Gastrocnemius medialis (tissue), 4 donors: ENCODE measurements around the gene TEX48.

ENCODE experiments used
- CTCF ChIP-seq, 5 experiments: fragments of 450-650 bp in 3 of 5; fragments of 200-600 bp in 2 of 5; sonication (generic) in 2 of 5; IDR thresholded peaks in 4 of 5; conservative IDR thresholded peaks in 1 of 5; 1 replicate in 4 of 5; 2 replicates in 1 of 5; pipeline ENCODE4 v1.5.1; 2016 to 2019; ENCODE audit warnings: antibody characterized with exemption in 5 of 5, mild to moderate bottlenecking in 3 of 5, moderate library complexity in 3 of 5
- POLR2A ChIP-seq, 2 donors: fragments of 450-650 bp; IDR thresholded peaks; one replicate each; pipeline ENCODE4 v1.6.1; 2017; ENCODE audit warnings: antibody characterized with exemption in 2 of 2, mild to moderate bottlenecking in 2 of 2, moderate library complexity in 2 of 2

- TF ChIP-seq CTCF (IDR thresholded peaks at IDR 0.05 in 4 of 5, conservative IDR thresholded peaks at IDR 0.05 in 1 of 5): no peak
- no peak for TF ChIP-seq POLR2A (IDR thresholded peaks at IDR 0.05)
These were observed 20.0 kb upstream of the TEX48 start for GRCh38 chr9:114701988-114702387.
